Osteoblast (primary cell): ENCODE measurements around the gene CYREN. TPM values are rescaled to one million over a fixed set of nuclear protein-coding genes. Genes with fewer than 3 reads are reported as not detected.
A peak's percentile ranks its signal among the peaks of the same experiment; 100 is the strongest.

ENCODE experiments used
- DNase-seq: peaks from one replicate; pipeline ENCODE4 v3.0.0; 2011; ENCODE audit warnings: low spot score, mixed read lengths; ENCODE audit not compliant: insufficient read length; ENCODE audit errors: missing footprints
- H2AFZ ChIP-seq: 2 replicates; pipeline ENCODE4 v1.6.0; 2011; ENCODE audit warnings: mild to moderate bottlenecking, low read length
- H3K27ac ChIP-seq: 2 replicates; pipeline ENCODE4 v1.5.1; 2011; ENCODE audit warnings: mild to moderate bottlenecking, low read depth, low read length, moderate library complexity
- H3K27me3 ChIP-seq: 2 replicates; pipeline ENCODE4 v1.6.0; 2012; ENCODE audit warnings: mild to moderate bottlenecking, control low read depth, inconsistent platforms, low read length, moderate library complexity; ENCODE audit not compliant: insufficient read depth
- H3K36me3 ChIP-seq: 2 replicates; pipeline ENCODE4 v1.5.1; 2011; ENCODE audit warnings: mild to moderate bottlenecking, low read length, control low read depth, moderate library complexity; ENCODE audit not compliant: insufficient read depth
- H3K4me1 ChIP-seq: 2 replicates; pipeline ENCODE4 v1.5.1; 2011; ENCODE audit warnings: mild to moderate bottlenecking, low read length, control low read depth, moderate library complexity; ENCODE audit not compliant: insufficient read depth
- H3K4me2 ChIP-seq: 2 replicates; pipeline ENCODE4 v1.6.0; 2011; ENCODE audit warnings: mild to moderate bottlenecking, low read length; ENCODE audit not compliant: insufficient read depth
- H3K4me3 ChIP-seq: fragments of 200-600 bp; sonication (generic); 3 replicates; pipeline ENCODE4 v1.5.1; 2012; ENCODE audit warnings: mild to moderate bottlenecking, low read length, inconsistent platforms; ENCODE audit not compliant: insufficient read depth
- H3K79me2 ChIP-seq: 2 replicates; pipeline ENCODE4 v1.6.0; 2012; ENCODE audit warnings: mild to moderate bottlenecking, low read length, control low read depth, inconsistent platforms; ENCODE audit not compliant: insufficient read depth
- H3K9me3 ChIP-seq: 2 replicates; pipeline ENCODE4 v1.5.1; 2011; ENCODE audit warnings: low read depth, low read length, control low read depth
- H4K20me1 ChIP-seq: 2 replicates; pipeline ENCODE4 v1.6.0; 2012; ENCODE audit warnings: mild to moderate bottlenecking, low read length, control low read depth; ENCODE audit not compliant: insufficient read depth
- CTCF ChIP-seq: IDR thresholded peaks from 2 replicates; pipeline ENCODE4 v1.5.1; 2011; ENCODE audit warnings: mild to moderate bottlenecking, low read depth, low read length, moderate library complexity; ENCODE audit errors: extremely low read depth
- total RNA-seq: library from RNA; depleted of rRNA; stranded (reverse); fragments of >200 nt; gene quantifications from 2 replicates; pipeline ENCODE4 v1.2.3, GENCODE V29; 2012

CYREN gene
- total RNA-seq, 1 donor, result 35.5 TPM

- Histone ChIP-seq H3K27me3 (no peaks in the 10 kb centered on the region), H2AFZ (no peak overlapping the region), H3K9me3 (no peaks in the 10 kb centered on the region), H3K27ac (no peak overlapping the region), H3K36me3 (no peaks in the 10 kb centered on the region), H3K4me1 (peaks cover 20% of the 10 kb centered on the region), H3K4me2 (no peak overlapping the region), H4K20me1 (no peaks in the 10 kb centered on the region), H3K79me2 (no peaks in the 10 kb centered on the region), H3K4me3 (no peak overlapping the region)
- no peak for DNase-seq
- TF ChIP-seq CTCF, result no peak
Measured at GRCh38 chr7:135151533-135151932, 19.0 kb downstream of the CYREN start.

- Histone ChIP-seq H4K20me1 (no peaks in the 10 kb centered on the region), H3K27me3 (no peaks in the 10 kb centered on the region), H3K27ac (no peak overlapping the region), H3K4me3 (no peak overlapping the region), H2AFZ (no peak overlapping the region), H3K9me3 (no peaks in the 10 kb centered on the region), H3K4me2 (no peak overlapping the region), H3K36me3 (no peaks in the 10 kb centered on the region), H3K79me2 (no peaks in the 10 kb centered on the region), H3K4me1 (peaks cover 20% of the 10 kb centered on the region)
- no peak for DNase-seq
- no peak for TF ChIP-seq CTCF
Measured at GRCh38 chr7:135151132-135151531, 19.4 kb downstream of the CYREN start.

- H4K20me1 ChIP-seq, result no peaks in the 10 kb centered on the region
- DNase-seq, result no peak
- H3K9me3 ChIP-seq, result no peaks in the 10 kb centered on the region
- TF ChIP-seq CTCF, result no peak
- no peaks in the 10 kb centered on the region for H3K79me2 ChIP-seq
- H3K4me3 ChIP-seq, result no peak overlapping the region
- H3K27ac ChIP-seq, result no peak overlapping the region
- no peak overlapping the region for H2AFZ ChIP-seq
- no peaks in the 10 kb centered on the region for H3K36me3 ChIP-seq
- peaks cover 20% of the 10 kb centered on the region for H3K4me1 ChIP-seq
- H3K4me2 ChIP-seq, result no peak overlapping the region
- H3K27me3 ChIP-seq, result no peaks in the 10 kb centered on the region
Measured at GRCh38 chr7:135150072-135150782, 20.3 kb downstream of the CYREN start.

GRCh38 chr7:135147899-135148721, 22.4 kb downstream of the CYREN start, which contains the start of gene TMEM140:
Gene TMEM140, plus strand, starts transcription at chr7:135148072. Its CDS starts 16,370 bp downstream, at chr7:135164442.
- no peak for TF ChIP-seq CTCF
- H3K9me3 ChIP-seq, result no peaks in the 10 kb centered on the region
- peak within 1 kb of the TSS; percentile 77 for H3K4me3 ChIP-seq
- DNase-seq, result no peak
- H3K27ac ChIP-seq, result peak within 1 kb of the TSS; percentile 80
- no peaks in the 10 kb centered on the region for H3K27me3 ChIP-seq
- no peaks in the 10 kb centered on the region for H3K79me2 ChIP-seq
- peak within 1 kb of the TSS; percentile 95 for H2AFZ ChIP-seq
- peaks cover 20% of the 10 kb centered on the region for H3K4me1 ChIP-seq
- H3K4me2 ChIP-seq, result peak within 1 kb of the TSS; percentile 94
- H3K36me3 ChIP-seq, result no peaks in the 10 kb centered on the region
- H4K20me1 ChIP-seq, result no peaks in the 10 kb centered on the region
